ENCODE data around the gene CD109. TPM values are rescaled to one million over a fixed set of nuclear protein-coding genes. Genes with fewer than 3 reads are reported as not detected.
"Not testable (repeated sequence)": the region's sequence is repeated elsewhere in the genome, so short reads cannot be mapped to it uniquely, and the experiment has no call there.

The CD109 gene
- total and polyA plus RNA-seq, 7 experiments from 2014 or later, result 0.20 to 12.3 (median 0.64) TPM

GRCh38 chr6:73844696-73845095 is 148.7 kb downstream of the CD109 start:
- Mint-ChIP-seq H3K27me3 (peaks cover 0 to 18% (median 6%) of the 10 kb centered on the region in 5 donors), H3K9me3 (peaks cover 5 to 43% (median 14%) of the 10 kb centered on the region in 11 donors), H3K36me3 (peaks cover 5 to 34% (median 10%) of the 10 kb centered on the region in 5 donors)
- H3K27me3 ChIP-seq (ENCODE audit: control insufficient read depth in 2 of 2, insufficient read depth in 2 of 2, low read length in 2 of 2); ATAC-seq; H3K36me3 ChIP-seq (ENCODE audit: control insufficient read depth in 2 of 3, insufficient read depth in 3 of 3, low read length in 3 of 3); H3K4me3 ChIP-seq (ENCODE audit: low read length); DNase-seq; POLR2A ChIA-PET; H3K27ac ChIP-seq (ENCODE audit: low read depth, low read length); H3K4me1 Mint-ChIP-seq; CTCF ChIA-PET; H3K4me1 ChIP-seq (ENCODE audit: control insufficient read depth in 2 of 2, insufficient read depth in 2 of 2, low read length in 2 of 2); H3K27ac Mint-ChIP-seq; H3K4me3 Mint-ChIP-seq; intact Hi-C loops (cut with micrococcal nuclease); H3K9me3 ChIP-seq (ENCODE audit: control insufficient read depth in 2 of 3, low read length in 3 of 3): not testable (repeated sequence)

- POLR2A ChIA-PET; H3K27me3 ChIP-seq (ENCODE audit: control insufficient read depth in 2 of 2, insufficient read depth in 2 of 2, low read length in 2 of 2); H3K4me1 ChIP-seq (ENCODE audit: control insufficient read depth in 2 of 2, insufficient read depth in 2 of 2, low read length in 2 of 2); H3K27ac Mint-ChIP-seq; H3K4me1 Mint-ChIP-seq; CTCF ChIA-PET; H3K36me3 Mint-ChIP-seq; H3K9me3 ChIP-seq (ENCODE audit: control insufficient read depth in 2 of 3, low read length in 3 of 3); H3K27ac ChIP-seq (ENCODE audit: low read depth, low read length); ATAC-seq; DNase-seq; H3K36me3 ChIP-seq (ENCODE audit: control insufficient read depth in 2 of 3, insufficient read depth in 3 of 3, low read length in 3 of 3); intact Hi-C loops (cut with micrococcal nuclease); H3K4me3 ChIP-seq (ENCODE audit: low read length); H3K27me3 Mint-ChIP-seq; H3K4me3 Mint-ChIP-seq: not testable (repeated sequence)
- H3K9me3 Mint-ChIP-seq, result peaks cover 0 to 19% (median 7%) of the 10 kb centered on the region in 11 donors
Observed at GRCh38 chr6:73851048-73851447, 155.0 kb downstream of the CD109 start.

GRCh38 chr6:73854998-73855718 is 159.2 kb downstream of the CD109 start:
- intact Hi-C loops (cut with micrococcal nuclease), result loop anchor here (1.0 to 5.0 kb wide), 4 partner anchors 116 to 1356 kb away; no protein-coding TSS in a partner anchor

GRCh38 chr6:73857341-73857890 is 161.4 kb downstream of the CD109 start:
- Mint-ChIP-seq H3K27me3 (no peaks in the 10 kb centered on the region), H3K4me3 (no peak overlapping the region), H3K27ac (no peak overlapping the region), H3K9me3 (peaks cover 0 to 3% (median 0%) of the 10 kb centered on the region in 11 donors), H3K4me1 (peaks cover 0 to 2% (median 0%) of the 10 kb centered on the region in 7 donors), H3K36me3 (no peaks in the 10 kb centered on the region)
- ATAC-seq (no peak), DNase-seq (no peak)
- no peak overlapping the region for H3K27ac ChIP-seq (ENCODE audit: low read depth, low read length)
- H3K4me1 ChIP-seq (ENCODE audit: control insufficient read depth in 2 of 2, insufficient read depth in 2 of 2, low read length in 2 of 2), result no peaks in the 10 kb centered on the region
- no peaks in the 10 kb centered on the region for H3K9me3 ChIP-seq (ENCODE audit: control insufficient read depth in 2 of 3, low read length in 3 of 3)
- ChIA-PET CTCF (no interaction called here), POLR2A (no interaction called here)
- H3K4me3 ChIP-seq (ENCODE audit: low read length), result no peak overlapping the region
- no peaks in the 10 kb centered on the region for H3K27me3 ChIP-seq (ENCODE audit: control insufficient read depth in 2 of 2, insufficient read depth in 2 of 2, low read length in 2 of 2)
- no peaks in the 10 kb centered on the region for H3K36me3 ChIP-seq (ENCODE audit: control insufficient read depth in 2 of 3, insufficient read depth in 3 of 3, low read length in 3 of 3)
- intact Hi-C loops (cut with micrococcal nuclease), result loop anchor here in 1 of 2 donors (5.0 kb wide), 1 partner anchor 720 kb away; no protein-coding TSS in a partner anchor

More at GRCh38 chr6:73854998-73855718, 159.2 kb downstream of the CD109 start:
- H3K27me3 Mint-ChIP-seq, result peaks cover 0 to under 1% (median 0%) of the 10 kb centered on the region in 5 donors
- H3K9me3 Mint-ChIP-seq, result peaks cover 0 to 5% (median 0%) of the 10 kb centered on the region in 11 donors
- Histone ChIP-seq H3K4me3 (ENCODE audit: low read length) (no peak overlapping the region), H3K27ac (ENCODE audit: low read depth, low read length) (no peak overlapping the region), H3K4me1 (ENCODE audit: control insufficient read depth in 2 of 2, insufficient read depth in 2 of 2, low read length in 2 of 2) (no peaks in the 10 kb centered on the region), H3K36me3 (ENCODE audit: control insufficient read depth in 2 of 3, insufficient read depth in 3 of 3, low read length in 3 of 3) (no peaks in the 10 kb centered on the region), H3K27me3 (ENCODE audit: control insufficient read depth in 2 of 2, insufficient read depth in 2 of 2, low read length in 2 of 2) (no peaks in the 10 kb centered on the region), H3K9me3 (ENCODE audit: control insufficient read depth in 2 of 3, low read length in 3 of 3) (no peaks in the 10 kb centered on the region)
- POLR2A ChIA-PET, result no interaction called here
- H3K27ac Mint-ChIP-seq, result no peak overlapping the region
- peaks cover 0 to 2% (median 0%) of the 10 kb centered on the region in 7 donors for H3K4me1 Mint-ChIP-seq
- no peaks in the 10 kb centered on the region for H3K36me3 Mint-ChIP-seq
- CTCF ChIA-PET, result interaction anchor here (0.7 to 1.8 kb wide), 2 partner anchors 115 to 1356 kb away, joined by 3 to 8 read pairs; no protein-coding TSS in a partner anchor
- DNase-seq (peak in 6 of 9 donors; percentile 2 to 43 (median 26)), ATAC-seq (peak; percentile 66)
- H3K4me3 Mint-ChIP-seq, result no peak overlapping the region

DNA sequence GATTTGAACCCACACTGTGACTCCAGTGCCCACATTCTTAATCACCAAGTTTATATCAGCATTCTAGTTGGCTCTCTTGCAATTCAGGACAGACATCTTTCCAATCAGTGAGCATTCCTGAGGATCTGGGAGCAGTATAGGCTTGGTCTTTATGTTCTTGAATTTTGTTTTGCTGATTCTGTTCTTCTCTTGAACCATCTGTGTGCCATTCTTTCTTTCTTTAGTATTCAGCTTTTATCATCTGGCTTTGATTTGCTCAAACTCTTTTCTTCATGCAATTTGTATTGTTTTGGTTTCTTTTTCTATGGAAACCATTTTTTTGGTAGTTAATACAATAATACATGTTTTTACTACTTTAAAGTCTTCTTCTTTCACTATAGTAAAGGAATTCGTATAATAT is 162.4 kb downstream of the CD109 start:
- ATAC-seq (no peak), DNase-seq (no peak)
- H3K27ac ChIP-seq (ENCODE audit: low read depth, low read length), result no peak overlapping the region
- Mint-ChIP-seq H3K4me3 (no peak overlapping the region), H3K9me3 (no peaks in the 10 kb centered on the region), H3K36me3 (no peaks in the 10 kb centered on the region), H3K27me3 (peaks cover 0 to 4% (median 0%) of the 10 kb centered on the region in 5 donors), H3K4me1 (peaks cover 0 to 2% (median 0%) of the 10 kb centered on the region in 7 donors), H3K27ac (no peak overlapping the region)
- H3K27me3 ChIP-seq (ENCODE audit: control insufficient read depth in 2 of 2, insufficient read depth in 2 of 2, low read length in 2 of 2), result no peaks in the 10 kb centered on the region
- CTCF ChIA-PET, result no interaction called here
- no peaks in the 10 kb centered on the region for H3K36me3 ChIP-seq (ENCODE audit: control insufficient read depth in 2 of 3, insufficient read depth in 3 of 3, low read length in 3 of 3)
- intact Hi-C loops (cut with micrococcal nuclease), result loop anchor here in 1 of 2 donors (5.0 kb wide), 1 partner anchor 719 kb away; no protein-coding TSS in a partner anchor
- POLR2A ChIA-PET, result no interaction called here
- no peaks in the 10 kb centered on the region for H3K4me1 ChIP-seq (ENCODE audit: control insufficient read depth in 2 of 2, insufficient read depth in 2 of 2, low read length in 2 of 2)
- no peaks in the 10 kb centered on the region for H3K9me3 ChIP-seq (ENCODE audit: control insufficient read depth in 2 of 3, low read length in 3 of 3)
- no peak overlapping the region for H3K4me3 ChIP-seq (ENCODE audit: low read length)

DNA sequence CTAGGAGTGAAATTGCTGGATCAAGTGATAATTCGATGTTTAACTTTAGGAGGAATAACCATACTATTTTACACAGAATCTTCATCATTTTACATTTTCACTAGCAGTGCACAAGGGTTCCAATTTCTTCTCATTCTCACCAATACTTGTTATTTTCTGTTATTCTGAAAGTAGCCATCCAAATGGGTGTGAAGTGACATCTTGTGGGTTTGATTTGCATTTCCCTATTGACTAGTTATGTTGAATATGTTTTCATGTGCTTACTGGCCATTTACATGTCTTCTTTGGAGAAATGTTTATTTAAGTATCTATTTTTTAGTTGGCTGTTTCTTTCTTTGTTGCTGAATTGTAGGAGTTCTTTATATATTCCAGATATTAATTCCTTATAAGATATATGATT is 164.3 kb downstream of the CD109 start:
- DNase-seq (no peak), ATAC-seq (no peak)
- H3K36me3 Mint-ChIP-seq, result no peaks in the 10 kb centered on the region
- H3K27ac ChIP-seq (ENCODE audit: low read depth, low read length), result no peak overlapping the region
- no peak overlapping the region for H3K4me3 Mint-ChIP-seq
- H3K9me3 ChIP-seq (ENCODE audit: control insufficient read depth in 2 of 3, low read length in 3 of 3), result no peaks in the 10 kb centered on the region
- ChIA-PET POLR2A (no interaction called here), CTCF (no interaction called here)
- intact Hi-C loops (cut with micrococcal nuclease), result no loop called here
- no peaks in the 10 kb centered on the region for H3K36me3 ChIP-seq (ENCODE audit: control insufficient read depth in 2 of 3, insufficient read depth in 3 of 3, low read length in 3 of 3)
- no peak overlapping the region for H3K27ac Mint-ChIP-seq
- H3K9me3 Mint-ChIP-seq, result no peaks in the 10 kb centered on the region
- H3K4me1 Mint-ChIP-seq, result no peaks in the 10 kb centered on the region
- no peaks in the 10 kb centered on the region for H3K27me3 ChIP-seq (ENCODE audit: control insufficient read depth in 2 of 2, insufficient read depth in 2 of 2, low read length in 2 of 2)
- peaks cover 0 to 7% (median 0%) of the 10 kb centered on the region in 5 donors for H3K27me3 Mint-ChIP-seq
- no peaks in the 10 kb centered on the region for H3K4me1 ChIP-seq (ENCODE audit: control insufficient read depth in 2 of 2, insufficient read depth in 2 of 2, low read length in 2 of 2)
- no peak overlapping the region for H3K4me3 ChIP-seq (ENCODE audit: low read length)

Measured in naive thymus-derived CD4-positive, alpha-beta T cell (primary cell).